SHP77 (cell line): ENCODE data around the gene ZNF575.
A peak's percentile ranks its signal among the peaks of the same experiment; 100 is the strongest.

Experiments used
- DNase-seq, 2 experiments: peaks; one replicate each; lab custom pipeline; 2025; lab: John Stamatoyannopoulos, UW

The ZNF575 gene, protein sequence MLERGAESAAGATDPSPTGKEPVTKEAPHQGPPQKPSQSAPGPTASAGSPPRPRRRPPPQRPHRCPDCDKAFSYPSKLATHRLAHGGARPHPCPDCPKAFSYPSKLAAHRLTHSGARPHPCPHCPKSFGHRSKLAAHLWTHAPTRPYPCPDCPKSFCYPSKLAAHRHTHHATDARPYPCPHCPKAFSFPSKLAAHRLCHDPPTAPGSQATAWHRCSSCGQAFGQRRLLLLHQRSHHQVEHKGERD

DNA sequence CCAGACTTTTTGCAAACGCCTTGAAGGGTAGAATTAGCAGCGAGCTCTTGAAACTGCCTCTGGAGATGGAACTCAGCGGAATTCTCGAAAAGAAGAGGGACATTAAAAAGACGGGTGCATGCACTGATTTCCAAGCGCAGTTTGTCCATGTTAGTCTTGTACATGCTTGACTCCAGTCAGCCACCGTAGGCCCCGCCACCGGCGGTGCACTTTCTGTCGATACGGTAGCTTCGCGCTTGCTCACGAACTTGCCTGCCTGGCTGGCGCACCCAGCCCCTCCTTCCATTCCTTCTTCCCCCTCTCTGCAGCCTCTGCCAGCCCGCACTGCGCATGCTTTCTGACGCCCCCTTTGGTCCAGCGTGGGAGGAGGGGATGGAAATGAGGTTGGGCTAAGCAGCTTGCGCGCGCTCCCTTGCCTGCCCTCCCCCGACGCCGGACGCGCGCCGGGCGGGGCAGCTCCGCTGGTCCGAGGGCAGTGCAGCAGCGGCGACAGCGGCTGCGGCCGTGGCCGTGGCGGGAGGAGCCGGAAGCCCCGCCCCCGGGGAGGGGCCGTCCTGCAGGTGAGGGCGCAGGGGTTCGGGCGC, at the start of gene ZNF575:
TSS of gene ZNF575 (plus strand) at position 227 of the 584 bp plus-strand sequence. CDS start 1,235 bp downstream, outside the sequence.
- DNase-seq, result peak; percentile 87 to 91

GRCh38 chr19:43483281-43483680, 49.7 kb upstream of the ZNF575 start:
- DNase-seq, result no peak

- DNase-seq, result no peak
Observed at GRCh38 chr19:43485951-43486350, 47.0 kb upstream of the ZNF575 start.

DNA sequence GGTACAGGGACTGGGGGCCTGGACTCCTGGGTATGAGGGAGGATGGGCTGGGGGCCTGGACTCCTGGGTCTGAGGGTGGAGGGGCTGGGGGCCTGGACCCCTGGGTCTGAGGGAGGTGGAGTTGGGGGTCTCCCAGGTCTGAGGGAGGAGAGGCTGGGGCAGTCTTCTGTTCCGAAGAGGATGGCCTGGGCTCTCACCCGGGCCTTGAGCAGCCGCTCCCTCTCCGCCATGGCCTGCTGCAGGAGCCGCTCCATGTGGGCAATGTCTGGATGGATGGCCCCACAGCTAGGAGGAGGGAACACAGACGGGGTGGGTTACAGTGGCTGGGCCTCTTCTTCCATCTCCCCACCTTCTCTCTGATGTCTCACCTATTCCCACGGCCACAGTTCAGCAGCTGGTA, 46.6 kb upstream of the ZNF575 start:
- DNase-seq, result no peak

- no peak for DNase-seq
Observed at GRCh38 chr19:43488179-43488578, 44.8 kb upstream of the ZNF575 start.

DNA sequence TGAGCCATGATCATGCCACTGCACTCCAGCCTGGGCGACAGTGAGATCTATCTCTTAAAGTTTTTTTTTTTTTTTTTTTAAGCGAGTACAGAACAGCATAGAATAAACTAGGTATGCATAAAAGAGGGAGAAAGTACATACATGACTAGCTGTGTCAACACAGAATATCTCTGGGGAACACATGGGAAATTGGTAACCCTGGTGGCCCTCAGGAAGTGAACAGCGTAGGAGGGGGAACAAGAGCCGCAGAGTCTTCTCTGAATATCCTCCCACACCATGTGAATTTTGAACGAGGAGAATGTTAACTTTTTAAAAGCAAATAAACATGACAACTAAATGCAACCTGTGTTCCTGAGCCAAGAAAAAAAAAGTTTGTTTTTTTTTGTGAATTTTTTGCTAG, 43.7 kb upstream of the ZNF575 start:
- DNase-seq, result no peak

GRCh38 chr19:43489979-43490599, 42.9 kb upstream of the ZNF575 start:
- no peak for DNase-seq

DNA sequence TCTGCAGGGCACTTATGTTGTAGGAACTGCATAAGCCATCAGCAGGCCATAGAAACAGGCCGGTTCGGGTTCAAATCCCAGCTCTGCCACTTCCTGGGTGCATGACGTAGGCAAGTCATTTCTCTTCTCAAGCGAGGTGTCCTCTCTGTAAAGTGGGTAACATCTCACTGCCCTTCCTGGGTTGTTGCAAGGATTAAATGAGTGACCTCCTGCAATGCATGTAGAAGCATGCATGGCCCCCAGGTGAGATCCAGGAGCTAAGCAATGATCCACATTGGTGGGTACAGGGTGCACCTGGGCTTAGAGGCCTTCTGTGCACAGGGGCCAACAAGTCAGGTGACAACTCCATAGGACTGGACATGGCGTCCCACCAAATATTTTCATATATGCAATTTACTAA, 42.2 kb upstream of the ZNF575 start:
- DNase-seq, result no peak

DNA sequence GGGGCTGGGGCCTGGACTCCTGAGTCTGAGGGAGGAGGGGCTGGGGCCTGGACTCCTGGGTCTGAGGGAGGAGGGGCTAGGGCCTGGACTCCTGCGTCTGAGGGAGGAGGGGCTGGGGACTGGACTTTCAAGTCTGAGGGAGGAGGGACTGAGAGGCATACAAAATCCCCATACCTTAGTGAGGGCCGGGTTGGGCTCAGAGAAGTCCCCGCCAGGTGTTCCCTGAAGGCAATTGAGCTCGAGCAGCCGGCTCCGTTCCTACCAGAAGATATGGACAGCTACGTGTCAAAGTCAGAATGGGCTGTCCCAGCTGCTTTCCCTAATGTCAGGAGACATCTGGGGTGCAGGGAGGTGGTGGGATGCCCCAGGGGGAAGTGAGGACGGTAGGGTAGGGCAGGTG, 37.9 kb upstream of the ZNF575 start:
- DNase-seq, result no peak

DNA sequence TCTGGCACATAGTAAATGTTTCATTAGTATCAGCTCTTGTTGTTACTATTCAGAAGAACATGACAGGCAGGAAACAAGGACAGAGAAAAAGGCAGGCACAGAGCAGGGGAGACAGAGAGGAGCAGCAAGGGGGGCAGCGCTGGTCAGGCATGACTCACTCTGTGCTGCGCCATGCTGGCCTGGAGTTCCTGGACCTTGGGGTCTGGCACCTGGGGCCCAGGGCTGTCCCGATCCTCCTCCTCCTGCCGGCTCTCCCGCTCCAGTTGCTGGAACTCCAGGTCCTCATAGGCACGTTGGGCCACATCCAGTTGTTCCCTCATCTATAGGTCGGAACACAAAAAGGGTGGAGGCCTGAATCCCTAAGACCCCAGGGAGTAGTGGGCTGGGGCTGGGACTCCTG, 36.0 kb upstream of the ZNF575 start:
- DNase-seq, result no peak

GRCh38 chr19:43498233-43498842, 34.6 kb upstream of the ZNF575 start:
- DNase-seq, result no peak

GRCh38 chr19:43499042-43499441, 33.9 kb upstream of the ZNF575 start:
- DNase-seq, result no peak

GRCh38 chr19:43501661-43502418, 31.1 kb upstream of the ZNF575 start:
- no peak for DNase-seq

- DNase-seq, result no peak
Observed at GRCh38 chr19:43502419-43502976, 30.5 kb upstream of the ZNF575 start.

GRCh38 chr19:43503501-43504425, 29.2 kb upstream of the ZNF575 start:
- DNase-seq, result peak; percentile 92 to 94

DNA sequence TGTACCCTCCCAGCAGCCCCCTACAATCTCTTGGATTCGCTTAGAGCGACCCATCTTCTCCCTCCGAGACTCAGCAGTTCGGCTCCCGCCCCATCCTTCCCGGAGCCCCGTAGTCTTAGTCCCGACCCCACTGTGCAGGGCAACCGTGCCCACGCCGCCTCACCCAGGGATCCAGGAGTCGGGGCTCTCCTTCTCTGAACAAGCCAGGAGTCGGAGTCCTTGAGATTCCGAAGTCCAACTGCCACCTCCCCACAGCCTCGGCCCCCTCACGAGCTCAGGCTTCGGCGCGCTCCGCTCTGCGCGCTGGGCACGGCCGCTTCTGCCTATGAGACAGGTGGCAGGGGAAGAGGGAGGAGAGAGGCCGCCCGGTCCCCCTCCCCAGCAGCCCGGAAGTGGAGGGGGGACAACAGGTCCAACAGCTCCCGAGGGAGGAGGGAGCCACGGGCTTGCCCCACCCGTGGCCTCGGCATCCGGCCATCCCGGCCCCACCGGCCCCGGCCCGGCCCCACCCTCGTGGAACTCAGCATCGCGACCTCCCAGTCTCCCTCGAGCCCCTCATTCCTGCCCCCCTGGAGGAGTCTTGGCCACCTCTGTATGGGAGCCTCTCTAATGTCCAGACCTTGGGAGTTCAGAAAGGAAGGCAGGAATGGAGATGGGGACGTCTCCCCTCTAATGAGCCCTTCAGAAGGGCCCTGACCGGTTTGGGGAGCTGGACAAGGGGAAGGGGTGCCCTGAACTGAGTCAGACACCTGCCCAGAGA, 28.4 kb upstream of the ZNF575 start, which contains the start of gene PHLDB3:
TSS of gene PHLDB3 (minus strand) at position 321 of the 760 bp plus-strand sequence. CDS start 628 bp downstream, outside the sequence.
- peak; percentile 67 to 69 for DNase-seq

- DNase-seq, result no peak
Observed at GRCh38 chr19:43505186-43505456, 27.9 kb upstream of the ZNF575 start.

DNA sequence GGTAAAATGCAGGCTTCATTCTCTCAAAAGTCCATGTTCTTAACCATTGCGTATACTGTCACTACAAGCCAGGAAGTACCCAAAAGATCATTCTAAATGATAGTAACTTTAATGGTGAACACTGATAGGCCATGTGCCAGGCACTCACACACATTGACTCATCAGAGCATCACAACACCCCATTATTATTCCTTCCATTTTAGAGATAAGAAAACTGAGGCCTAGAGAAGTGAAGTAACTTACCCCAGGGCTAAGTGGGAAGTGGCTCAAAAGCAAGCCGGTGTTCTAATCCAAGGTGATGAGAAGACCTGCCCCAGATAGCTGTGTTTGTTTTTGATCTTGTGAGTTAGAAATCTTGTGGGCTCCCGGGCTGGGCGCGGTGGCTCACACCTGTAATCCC, 27.0 kb upstream of the ZNF575 start:
- DNase-seq, result no peak

GRCh38 chr19:43506629-43507028, 26.4 kb upstream of the ZNF575 start:
- DNase-seq, result no peak

DNA sequence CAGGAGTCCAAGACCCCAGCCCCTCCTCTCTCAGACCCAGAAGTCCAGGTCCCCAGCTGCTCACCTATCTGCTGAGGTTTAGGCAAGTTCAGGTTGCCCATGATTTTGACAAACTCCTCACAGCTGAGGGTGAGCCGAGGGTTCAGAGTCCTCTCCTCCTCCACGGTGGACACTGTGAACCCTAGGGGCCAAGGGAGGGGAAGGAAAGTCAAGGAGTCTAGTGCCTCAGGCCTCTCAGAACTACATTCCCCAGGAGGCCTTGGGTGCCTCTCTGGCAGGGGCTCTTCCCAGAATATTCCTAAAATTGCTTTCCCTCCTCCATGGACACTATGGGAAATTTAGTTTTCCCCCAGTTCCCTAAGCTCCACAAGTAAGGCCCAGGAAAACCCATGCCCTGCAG, 25.1 kb upstream of the ZNF575 start:
- no peak for DNase-seq
